GM18502 (cell line): ENCODE results near the gene GAN.
A peak's percentile ranks its signal among the peaks of the same experiment; 100 is the strongest.

Experiments
- ATAC-seq: cut with Tn5 transposase; IDR thresholded peaks from one replicate; pipeline ENCODE4 v1.9.1; 2021; ENCODE audit warnings: mild to moderate bottlenecking; ENCODE audit not compliant: unreplicated experiment, poor library complexity

The GAN gene, protein sequence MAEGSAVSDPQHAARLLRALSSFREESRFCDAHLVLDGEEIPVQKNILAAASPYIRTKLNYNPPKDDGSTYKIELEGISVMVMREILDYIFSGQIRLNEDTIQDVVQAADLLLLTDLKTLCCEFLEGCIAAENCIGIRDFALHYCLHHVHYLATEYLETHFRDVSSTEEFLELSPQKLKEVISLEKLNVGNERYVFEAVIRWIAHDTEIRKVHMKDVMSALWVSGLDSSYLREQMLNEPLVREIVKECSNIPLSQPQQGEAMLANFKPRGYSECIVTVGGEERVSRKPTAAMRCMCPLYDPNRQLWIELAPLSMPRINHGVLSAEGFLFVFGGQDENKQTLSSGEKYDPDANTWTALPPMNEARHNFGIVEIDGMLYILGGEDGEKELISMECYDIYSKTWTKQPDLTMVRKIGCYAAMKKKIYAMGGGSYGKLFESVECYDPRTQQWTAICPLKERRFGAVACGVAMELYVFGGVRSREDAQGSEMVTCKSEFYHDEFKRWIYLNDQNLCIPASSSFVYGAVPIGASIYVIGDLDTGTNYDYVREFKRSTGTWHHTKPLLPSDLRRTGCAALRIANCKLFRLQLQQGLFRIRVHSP

DNA sequence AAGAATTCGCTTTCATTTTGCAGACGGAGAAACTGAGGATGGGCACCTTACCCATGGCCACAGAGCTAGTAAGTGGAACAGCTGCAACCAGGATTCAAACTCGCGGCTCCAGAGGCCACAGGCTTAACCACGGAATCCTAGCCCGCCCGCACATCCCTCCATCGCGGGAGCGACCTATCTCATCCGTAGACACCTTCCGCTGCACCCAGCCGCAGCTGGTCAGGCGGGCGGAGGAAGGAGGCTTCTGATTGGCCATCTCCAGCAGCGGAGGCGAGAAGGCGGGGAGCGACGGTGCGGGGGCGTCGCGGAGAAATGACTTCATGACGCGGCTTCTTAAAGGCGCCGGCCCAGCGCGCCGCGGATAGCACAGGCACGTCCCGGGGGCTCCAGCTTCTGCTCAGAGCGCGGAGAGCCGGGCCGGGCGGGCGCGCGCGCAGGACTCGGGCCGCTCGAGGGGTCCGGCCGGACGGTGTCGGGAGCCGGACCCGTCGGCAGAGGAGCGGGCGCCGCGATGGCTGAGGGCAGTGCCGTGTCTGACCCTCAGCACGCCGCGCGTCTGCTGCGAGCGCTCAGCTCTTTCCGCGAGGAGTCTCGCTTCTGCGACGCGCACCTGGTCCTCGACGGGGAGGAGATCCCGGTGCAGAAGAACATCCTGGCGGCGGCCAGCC is at the start of gene GAN:
GAN (plus strand) TSS at position 360 of the 668 bp plus-strand sequence; CDS start at position 512, 152 bp downstream.
- ATAC-seq, result peak; percentile 95

DNA sequence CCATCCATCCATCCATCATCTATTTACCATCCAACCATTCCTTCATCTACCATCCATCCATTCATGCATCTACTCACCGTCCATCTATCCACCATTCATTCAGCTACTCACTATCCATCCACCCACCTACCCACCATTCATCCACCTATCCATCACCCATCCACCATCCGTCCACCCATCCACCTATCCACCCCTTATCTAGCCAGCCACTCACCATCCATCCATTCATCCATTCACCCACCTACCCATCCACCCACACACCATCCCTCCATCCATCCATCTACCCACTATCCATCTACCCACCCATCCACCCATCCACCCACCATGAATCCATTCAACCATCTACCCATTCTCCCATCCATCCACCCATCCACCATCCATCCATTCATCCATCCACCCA is 49.7 kb upstream of the GAN start:
- ATAC-seq, result no peak

DNA sequence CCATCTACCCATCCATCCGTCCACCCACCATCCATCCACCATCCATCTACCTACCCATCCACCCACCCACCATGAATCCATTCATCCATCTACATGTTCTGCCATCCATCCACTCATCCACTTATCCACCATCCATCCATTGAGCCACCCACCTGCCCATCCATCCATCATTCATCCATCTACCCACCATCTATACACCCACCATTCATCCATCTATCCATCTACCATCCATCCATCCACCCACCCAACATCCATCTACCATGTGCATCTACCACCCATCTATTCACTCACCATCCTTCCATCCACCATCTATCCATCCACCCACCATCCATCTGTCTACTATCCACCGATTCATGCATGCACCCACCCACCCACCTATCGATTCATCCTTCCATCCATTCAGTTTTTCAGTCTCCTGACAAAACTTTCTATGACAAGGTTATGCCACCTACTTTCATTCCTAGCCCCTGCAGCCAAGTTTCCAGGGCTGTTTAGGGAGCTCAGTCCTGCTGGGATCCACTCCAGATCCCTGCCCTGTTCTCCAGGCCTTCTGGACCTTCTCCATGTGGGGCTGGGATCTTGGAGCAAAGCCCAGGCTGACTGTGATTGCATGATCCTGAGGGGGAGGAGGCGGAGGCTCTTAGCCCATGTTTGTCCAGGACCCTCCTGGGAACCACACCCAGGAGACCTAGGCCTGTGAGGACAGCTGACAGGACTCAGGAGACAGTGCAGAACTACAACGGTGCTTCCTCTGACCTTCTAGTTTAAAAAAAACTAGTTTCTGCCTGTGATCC is 48.9 kb upstream of the GAN start:
- ATAC-seq, result no peak

DNA sequence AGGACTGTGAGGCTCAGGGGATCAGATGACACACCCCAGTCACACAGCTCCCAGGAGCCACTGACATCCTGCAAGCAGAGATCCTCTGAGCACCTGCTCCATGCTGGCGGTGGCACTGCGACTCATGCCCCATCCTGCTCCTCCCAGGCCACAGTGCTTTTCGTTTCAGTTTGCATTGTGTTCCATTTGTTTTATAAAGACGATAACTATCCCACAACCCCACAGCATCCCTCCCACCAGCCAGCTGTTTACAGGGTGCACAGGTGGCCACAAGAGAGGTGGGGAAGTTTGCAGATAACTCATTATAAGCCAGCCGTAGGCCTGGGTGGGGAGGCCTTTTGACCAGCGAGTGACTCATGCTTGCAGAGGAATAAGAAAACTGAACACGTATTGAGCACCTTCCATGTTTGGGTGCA is 48.1 kb upstream of the GAN start:
- ATAC-seq, result no peak

DNA sequence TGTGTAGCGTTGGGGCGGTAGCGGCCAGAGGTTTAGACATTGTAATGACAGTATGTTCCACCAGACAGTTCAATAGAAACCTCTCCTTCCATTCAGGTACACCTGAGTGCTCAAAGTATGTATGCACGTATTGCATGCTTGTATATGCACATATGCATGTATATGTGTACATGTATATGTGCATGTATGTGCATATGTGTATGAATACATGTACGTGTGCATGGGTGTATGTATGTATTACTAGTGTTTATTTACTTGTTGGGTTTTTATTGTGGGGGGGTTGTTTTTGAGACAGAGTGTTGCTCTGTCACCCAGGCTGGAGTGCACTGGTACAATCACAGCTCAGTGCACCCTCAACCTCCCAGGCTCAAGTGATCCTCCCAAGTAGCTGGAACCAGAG is 46.3 kb upstream of the GAN start:
- no peak for ATAC-seq

DNA sequence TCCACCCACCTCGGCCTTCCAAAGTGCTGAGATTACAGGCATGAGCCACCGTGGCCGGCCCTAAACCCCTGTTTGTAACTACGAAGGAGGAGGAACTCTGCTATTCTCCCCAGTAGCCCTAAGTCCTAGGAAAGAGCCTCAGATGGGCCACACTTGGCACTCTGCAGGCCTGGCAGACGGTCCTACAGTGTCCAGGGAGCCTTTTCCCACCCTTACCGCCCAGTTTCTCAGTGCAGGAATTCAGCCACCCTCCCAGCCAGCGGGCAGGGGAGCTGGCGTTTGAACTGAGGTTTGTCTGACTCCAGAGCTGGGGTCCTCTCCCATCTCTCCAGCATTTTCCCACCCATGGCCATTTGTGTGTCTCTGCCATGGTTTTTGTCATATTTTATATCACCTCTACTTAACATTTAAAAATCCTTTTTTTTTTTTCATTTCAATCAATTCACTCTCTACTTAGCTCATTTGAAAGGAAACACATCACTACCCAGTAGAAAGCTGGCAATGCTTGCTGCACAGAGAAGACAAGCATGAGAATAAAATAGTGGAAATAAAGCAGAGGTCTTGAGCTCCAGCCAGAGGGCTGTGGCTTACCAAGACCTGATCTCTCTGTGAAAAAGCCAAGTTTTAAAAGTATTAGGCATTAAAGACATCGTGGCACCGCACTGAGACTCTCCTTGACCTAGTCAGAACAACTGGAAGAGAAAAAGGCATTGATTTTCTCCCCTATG is 41.4 kb upstream of the GAN start:
- ATAC-seq, result no peak

DNA sequence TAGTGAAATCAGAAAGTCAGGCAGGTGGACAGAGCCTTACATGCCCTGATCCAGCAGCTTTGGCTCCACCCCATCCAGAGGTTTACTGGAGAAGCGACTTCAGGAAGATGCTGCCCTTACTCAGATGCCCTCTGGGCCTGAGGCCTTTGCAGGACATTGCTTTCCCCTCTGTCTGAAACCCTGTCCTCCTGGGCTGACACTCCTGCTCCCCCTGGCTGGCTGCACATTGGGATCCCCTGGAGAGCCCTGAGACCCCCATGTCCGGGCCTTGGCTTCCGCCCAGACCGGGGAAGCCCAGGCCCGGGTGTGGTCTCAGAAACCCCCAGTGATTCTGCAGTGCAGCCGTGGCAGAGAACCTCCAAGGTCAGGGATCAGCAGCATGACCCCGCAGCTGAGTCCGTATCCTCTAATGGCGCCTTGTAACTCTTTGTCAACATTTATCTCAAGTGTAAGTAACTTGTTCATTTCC is 39.7 kb upstream of the GAN start:
- ATAC-seq, result no peak

DNA sequence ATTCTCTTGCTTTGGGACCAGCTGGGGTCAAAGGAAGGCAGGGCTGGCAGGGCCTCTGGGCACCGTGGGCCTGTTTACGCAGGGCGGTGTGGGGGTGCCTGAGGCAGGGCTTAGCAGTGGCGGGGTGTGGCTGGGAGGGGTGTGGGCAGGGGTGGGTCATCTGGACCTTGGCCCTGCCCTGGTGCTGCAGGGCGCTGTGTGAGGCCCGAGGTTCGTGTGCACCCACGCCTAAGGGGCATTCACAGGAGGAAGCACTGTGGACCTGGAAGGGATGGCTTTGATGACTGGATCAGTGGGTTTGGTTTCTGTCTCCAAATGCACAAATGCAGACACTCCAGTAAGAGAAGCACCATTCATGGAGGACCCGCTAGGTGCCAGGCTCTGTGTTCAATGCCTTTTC is 39.0 kb upstream of the GAN start:
- ATAC-seq, result no peak

DNA sequence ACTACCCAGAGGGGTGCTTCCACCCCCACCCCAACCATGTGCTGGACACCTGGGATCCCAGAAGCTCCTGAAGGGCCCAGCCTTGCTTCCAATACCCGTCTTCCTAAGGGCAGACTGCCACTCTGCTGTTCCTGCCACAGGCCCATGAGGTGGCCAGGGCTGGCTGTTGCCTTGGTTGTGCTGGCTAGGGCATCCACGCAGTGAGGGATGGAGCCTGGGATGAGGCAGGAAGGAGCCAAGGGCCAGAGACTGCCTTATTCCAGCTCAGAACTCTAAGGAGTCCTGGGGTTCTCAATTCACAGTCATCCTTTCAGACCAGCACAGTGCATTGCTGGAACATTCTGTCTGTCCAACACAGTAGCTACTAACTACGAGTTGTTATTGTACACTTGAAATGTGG is 38.4 kb upstream of the GAN start:
- ATAC-seq, result no peak

DNA sequence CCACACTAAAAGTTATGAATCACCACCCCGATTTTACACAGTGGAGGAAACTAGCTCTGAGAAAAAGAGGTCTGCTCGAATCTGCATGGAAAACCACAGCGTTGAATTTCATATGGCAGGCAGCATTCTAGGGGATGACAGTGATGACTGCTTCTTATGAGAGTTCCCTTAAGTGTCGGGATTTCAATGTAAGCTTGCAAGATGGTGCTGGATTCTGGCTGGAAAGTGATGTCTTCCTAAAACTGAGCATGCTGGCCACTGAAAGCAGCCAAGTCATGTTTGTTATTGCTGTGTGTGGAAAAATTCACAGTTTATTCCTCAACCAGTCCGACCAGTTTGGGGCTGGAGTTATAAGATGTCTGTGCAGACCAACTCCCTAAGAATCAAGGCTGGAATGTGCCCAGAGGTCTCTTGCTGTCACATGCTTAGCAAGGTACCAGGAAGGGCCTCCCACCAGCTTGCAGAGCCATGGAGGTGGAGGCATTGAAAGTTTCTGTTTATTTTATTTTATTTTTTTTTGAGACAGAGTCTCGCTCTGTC is 37.2 kb upstream of the GAN start:
- no peak for ATAC-seq

DNA sequence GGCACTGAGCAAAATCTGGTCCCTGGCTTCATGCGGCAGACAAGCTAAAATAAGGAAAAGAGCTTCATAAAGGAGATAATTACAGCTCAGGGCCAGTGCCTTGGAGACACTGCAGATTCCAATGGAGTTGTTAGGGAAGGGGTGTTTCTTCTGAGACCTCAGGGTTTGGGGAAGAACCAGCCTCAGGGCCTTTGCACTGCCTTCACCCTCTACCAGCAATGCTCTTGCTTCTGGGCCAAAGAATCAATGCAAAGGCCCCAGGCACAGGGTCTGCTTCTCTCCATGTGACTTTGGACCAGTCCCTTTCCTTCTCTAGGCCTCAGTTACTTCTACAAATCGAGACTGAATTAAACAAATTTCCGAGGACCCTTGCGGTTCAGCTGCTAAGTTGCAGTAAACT is 36.2 kb upstream of the GAN start:
- no peak for ATAC-seq

DNA sequence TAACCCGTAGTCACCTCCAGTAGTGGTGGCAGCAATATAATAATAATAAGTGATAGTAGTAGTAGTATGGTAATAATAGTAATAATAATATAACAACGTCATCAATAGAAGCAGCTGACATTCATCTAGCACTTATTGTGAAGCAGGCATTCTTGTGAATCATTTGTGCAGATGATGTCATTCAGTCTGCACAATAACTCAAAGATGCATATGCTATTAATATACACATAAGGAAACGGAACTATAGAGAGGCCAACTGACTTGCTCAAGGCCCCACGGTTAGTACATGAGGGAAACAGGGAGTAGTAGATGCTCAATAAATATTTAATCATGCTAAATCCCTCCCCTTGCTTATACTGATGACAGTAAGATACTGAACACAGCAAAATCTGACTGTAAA is 35.4 kb upstream of the GAN start:
- no peak for ATAC-seq

DNA sequence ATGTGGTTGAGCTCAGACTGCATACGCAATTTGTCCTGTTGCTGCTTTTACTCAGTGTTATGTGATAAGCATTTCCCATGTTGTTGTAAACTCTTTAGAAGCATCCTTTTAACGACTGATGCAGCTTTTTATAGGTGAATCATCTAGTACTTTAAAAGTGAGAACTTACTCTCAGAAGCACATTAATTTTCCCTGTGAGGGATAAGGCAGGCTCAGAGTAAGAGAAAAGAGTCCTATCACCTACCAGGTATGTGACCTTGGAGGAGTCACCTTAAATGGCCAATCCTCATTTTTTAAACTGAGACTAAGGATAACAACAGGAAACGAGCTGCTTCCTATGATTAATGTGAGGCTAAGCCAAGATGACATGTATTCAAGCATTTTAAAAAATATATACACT is 34.4 kb upstream of the GAN start:
- ATAC-seq, result no peak

DNA sequence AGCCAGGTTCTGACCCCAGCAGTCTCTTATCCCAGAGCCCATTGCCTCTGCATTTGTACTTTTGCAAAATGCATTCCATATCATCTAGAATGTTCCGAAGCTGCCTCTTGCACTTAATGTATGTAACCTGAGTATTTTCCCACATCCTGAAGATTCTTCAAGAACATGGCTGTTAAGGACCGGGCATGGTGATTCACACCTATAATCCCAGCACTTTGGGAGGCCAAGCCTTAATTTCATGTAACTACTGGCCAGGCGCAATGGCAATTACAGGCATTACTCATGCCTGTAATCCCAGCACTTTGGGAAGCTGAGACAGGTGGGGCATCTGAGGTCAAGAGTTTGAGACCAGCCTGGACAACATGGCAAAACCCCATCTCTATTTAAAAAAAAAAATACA is 31.7 kb upstream of the GAN start:
- ATAC-seq, result no peak

DNA sequence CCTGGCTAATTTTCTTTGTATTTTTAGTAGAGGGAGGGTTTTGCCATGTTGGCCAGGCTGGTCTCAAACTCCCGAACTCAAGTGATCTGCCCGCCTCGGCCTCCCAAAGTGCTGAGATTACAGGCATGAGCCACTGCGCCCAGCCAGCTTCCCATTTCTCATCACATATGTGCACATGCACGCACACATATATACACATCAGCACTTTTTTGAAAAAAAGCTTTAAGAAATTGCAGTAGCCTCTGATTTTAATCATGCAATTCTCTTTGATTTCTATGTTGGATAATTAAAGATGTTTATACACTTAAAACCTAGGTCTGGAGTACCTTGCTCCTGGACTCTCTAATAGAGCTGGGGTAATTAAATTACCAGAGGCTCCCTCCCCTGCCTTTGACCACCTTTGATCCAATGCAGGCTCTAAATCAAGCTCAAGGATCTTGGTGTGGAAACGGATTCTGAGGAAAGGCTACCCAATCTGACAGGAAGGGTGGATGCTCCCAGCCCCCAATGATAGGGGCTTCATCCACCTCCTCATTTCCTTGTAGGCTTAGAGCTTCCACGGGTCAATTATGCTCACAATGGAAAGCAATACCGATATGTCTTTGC is 29.7 kb upstream of the GAN start:
- ATAC-seq, result no peak

DNA sequence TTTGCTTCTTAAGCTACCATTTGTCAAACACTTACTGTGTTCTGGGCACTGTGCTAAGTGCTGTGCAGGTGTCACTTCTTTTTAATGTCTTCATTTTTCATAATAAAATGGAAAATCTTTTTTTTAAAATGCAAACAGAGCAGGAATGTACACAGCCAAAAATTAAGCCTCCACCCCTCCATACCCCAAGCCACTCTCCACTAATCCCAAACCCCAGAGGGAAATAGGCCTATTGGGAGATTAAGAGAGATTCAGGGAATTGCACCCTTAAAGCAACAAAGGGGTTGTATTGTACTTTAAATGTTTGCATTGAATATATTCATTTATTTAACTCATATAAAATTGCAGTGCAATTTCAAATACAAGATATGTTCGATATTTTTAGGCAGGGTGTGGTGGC is 28.6 kb upstream of the GAN start:
- no peak for ATAC-seq

DNA sequence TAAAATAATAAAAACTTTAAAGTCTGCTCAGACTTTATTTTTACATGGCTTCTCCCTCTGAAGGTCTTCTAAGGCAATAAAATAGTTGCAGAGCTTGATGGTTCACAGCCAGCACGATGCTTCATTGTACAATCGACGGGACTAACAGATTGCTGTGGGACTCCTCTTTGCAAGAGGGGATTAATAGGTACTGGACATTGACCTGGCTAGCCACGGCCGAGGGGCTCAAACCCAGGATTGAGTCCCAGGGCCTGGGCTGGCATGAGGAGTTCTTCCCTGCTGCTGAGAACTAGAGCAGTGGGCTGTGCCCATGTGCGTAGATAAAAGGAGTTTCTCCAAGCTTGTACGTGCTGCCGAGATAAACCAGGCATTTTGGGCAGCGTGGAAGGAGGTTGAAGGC is 23.6 kb upstream of the GAN start:
- ATAC-seq, result no peak

DNA sequence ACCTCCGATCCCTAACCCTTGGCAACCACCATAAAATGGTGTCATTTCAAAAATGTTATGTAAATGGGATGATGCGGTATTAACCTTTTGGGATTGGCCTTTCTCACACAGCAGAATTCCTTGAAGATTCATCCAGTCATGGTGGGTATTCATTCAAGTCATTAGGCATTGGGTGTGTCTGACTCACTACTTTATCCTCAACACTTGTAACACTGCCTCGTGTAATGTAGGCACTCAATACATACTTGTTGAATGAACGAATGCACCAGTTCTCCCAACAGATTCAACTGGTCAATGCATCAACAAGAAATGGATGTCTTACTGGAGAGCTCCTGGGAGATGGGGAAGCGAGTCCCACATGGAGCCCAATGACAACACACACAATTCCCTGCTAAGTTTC is 21.8 kb upstream of the GAN start:
- no peak for ATAC-seq
